ENCODE measurements around the gene COTL1.
"Not testable (repeated sequence)": the region's sequence is repeated elsewhere in the genome, so short reads cannot be mapped to it uniquely, and the experiment has no call there.

The COTL1 gene

DNA sequence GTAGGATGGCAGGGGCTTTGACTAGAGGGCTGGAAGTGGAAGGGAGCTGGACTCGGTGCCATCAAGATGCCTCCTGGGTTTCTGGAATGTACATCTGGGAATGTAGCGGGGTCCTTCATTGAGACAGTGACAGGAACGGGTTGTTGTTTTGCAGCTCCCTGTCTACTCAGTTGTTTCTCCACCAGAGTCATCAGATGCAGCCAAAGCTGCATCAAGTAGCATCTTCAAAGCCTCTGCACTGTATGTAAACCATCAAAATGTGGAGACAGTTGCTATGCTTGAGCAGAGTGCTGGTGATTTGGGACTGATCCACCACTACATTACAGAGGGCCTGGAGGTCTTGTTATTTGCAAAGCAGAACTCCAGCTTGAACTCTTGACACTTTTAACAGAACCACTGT lies 88.3 kb downstream of the COTL1 start:
- Histone ChIP-seq H3K9me3 (ENCODE audit: control insufficient read depth in 5 of 5, low read length in 5 of 5) (peaks cover 0 to 9% (median 7%) of the 10 kb centered on the region in 5 donors), H3K4me1 (ENCODE audit: control insufficient read depth in 5 of 5, insufficient read depth in 5 of 5, low read length in 5 of 5) (peaks cover 10 to 49% (median 39%) of the 10 kb centered on the region in 5 donors), H3K27me3 (ENCODE audit: control insufficient read depth in 5 of 5, insufficient read depth in 4 of 5, low read length in 5 of 5) (peaks cover 0 to 3% (median 0%) of the 10 kb centered on the region in 5 donors), H3K36me3 (ENCODE audit: control insufficient read depth in 5 of 5, insufficient read depth in 5 of 5, low read length in 5 of 5) (no peaks in the 10 kb centered on the region), H3K9ac (ENCODE audit: low read length in 5 of 5) (no peak overlapping the region), H3K4me3 (ENCODE audit: low read depth in 1 of 5, low read length in 5 of 5) (no peak overlapping the region), H3K27ac (ENCODE audit: low read depth, low read length) (no peak overlapping the region)

DNA sequence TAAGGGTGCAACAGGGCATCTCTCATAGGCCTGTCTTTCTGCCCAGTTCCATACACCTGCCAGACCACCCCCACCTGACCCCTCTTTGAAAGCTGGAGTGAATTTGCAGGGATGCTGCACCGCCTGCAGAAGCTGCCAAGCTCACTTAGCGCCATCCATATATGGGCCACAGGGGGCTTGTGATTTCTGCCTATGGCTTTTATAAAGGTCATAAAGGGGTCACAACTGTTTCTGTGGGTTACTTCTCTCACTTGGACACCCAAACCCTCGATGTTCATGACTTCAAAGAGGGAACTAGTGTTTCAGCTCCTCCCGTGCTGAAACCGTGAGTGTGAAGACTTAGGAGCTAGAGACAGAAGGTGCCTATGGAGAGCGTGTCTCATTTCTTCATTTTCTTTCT lies 89.6 kb downstream of the COTL1 start:
- Histone ChIP-seq H3K27me3 (ENCODE audit: control insufficient read depth in 5 of 5, insufficient read depth in 4 of 5, low read length in 5 of 5) (peaks cover 0 to 3% (median 0%) of the 10 kb centered on the region in 5 donors), H3K4me1 (ENCODE audit: control insufficient read depth in 5 of 5, insufficient read depth in 5 of 5, low read length in 5 of 5) (peaks cover 10 to 52% (median 39%) of the 10 kb centered on the region in 5 donors), H3K9me3 (ENCODE audit: control insufficient read depth in 5 of 5, low read length in 5 of 5) (peaks cover 0 to 9% (median 7%) of the 10 kb centered on the region in 5 donors), H3K4me3 (ENCODE audit: low read depth in 1 of 5, low read length in 5 of 5) (no peak overlapping the region), H3K9ac (ENCODE audit: low read length in 5 of 5) (no peak overlapping the region), H3K36me3 (ENCODE audit: control insufficient read depth in 5 of 5, insufficient read depth in 5 of 5, low read length in 5 of 5) (no peaks in the 10 kb centered on the region), H3K27ac (ENCODE audit: low read depth, low read length) (no peak overlapping the region)

- H3K9me3 ChIP-seq (ENCODE audit: control insufficient read depth in 5 of 5, low read length in 5 of 5) = peaks cover 0 to 11% (median 9%) of the 10 kb centered on the region in 5 donors
- H3K4me1 ChIP-seq (ENCODE audit: control insufficient read depth in 5 of 5, insufficient read depth in 5 of 5, low read length in 5 of 5) = peaks cover 10 to 46% (median 33%) of the 10 kb centered on the region in 5 donors
- no peaks in the 10 kb centered on the region for H3K36me3 ChIP-seq (ENCODE audit: control insufficient read depth in 5 of 5, insufficient read depth in 5 of 5, low read length in 5 of 5)
- peak overlapping the region; percentile 50 for H3K27ac ChIP-seq (ENCODE audit: low read depth, low read length)
- no peak overlapping the region for H3K9ac ChIP-seq (ENCODE audit: low read length in 5 of 5)
- H3K27me3 ChIP-seq (ENCODE audit: control insufficient read depth in 5 of 5, insufficient read depth in 4 of 5, low read length in 5 of 5) = peaks cover 0 to 4% (median 0%) of the 10 kb centered on the region in 5 donors
- no peak overlapping the region for H3K4me3 ChIP-seq (ENCODE audit: low read depth in 1 of 5, low read length in 5 of 5)
Measured at GRCh38 chr16:84527532-84528269, 90.2 kb downstream of the COTL1 start.

DNA sequence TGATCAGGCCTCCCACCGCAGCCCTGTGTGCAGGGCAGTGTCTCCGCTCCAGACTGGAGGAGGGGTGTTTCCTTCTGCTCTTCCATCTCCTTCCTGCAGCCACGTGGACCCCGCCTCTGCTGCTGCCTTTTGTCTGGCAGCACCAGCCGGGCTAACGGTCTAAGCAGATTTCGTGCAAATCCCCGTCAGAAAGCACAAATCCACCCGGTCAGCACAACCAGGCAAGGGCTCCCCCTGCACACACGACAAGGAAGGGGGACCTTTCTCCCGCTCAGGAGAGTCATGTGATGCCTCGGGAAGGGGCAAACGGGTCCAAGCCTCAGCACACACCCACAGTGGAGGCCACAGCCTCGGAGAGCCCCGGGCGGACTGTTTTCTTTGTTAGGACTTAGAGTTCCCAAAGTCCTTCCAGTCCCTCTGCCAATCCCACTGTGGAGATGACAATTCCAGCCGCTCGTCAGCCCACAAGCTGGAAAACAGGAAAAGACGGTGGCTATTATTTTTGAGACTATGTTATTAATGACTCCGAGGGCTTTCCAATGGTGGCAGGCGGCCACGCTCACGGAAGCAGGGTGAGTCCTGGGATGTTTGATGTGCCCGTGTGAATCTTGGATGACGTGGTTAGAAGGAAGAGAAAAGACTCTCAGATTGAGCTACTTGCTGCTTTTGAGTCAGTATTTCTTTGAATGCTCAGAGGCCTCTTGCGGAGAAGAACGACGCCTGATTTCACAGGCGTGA lies 90.9 kb downstream of the COTL1 start:
- Histone ChIP-seq H3K9me3 (ENCODE audit: control insufficient read depth in 5 of 5, low read length in 5 of 5) (peaks cover 0 to 12% (median 10%) of the 10 kb centered on the region in 5 donors), H3K4me3 (ENCODE audit: low read depth in 1 of 5, low read length in 5 of 5) (peak overlapping the region; percentile 6 to 45 (median 25)), H3K9ac (ENCODE audit: low read length in 5 of 5) (peak overlapping the region in 3 of 5 donors; percentile 53 to 56 (median 55)), H3K4me1 (ENCODE audit: control insufficient read depth in 5 of 5, insufficient read depth in 5 of 5, low read length in 5 of 5) (peaks cover 8 to 38% (median 26%) of the 10 kb centered on the region in 5 donors), H3K36me3 (ENCODE audit: control insufficient read depth in 5 of 5, insufficient read depth in 5 of 5, low read length in 5 of 5) (no peaks in the 10 kb centered on the region), H3K27ac (ENCODE audit: low read depth, low read length) (peak overlapping the region; percentile 49), H3K27me3 (ENCODE audit: control insufficient read depth in 5 of 5, insufficient read depth in 4 of 5, low read length in 5 of 5) (peaks cover 0 to 6% (median 0%) of the 10 kb centered on the region in 5 donors)

- not testable (repeated sequence) for H3K9ac ChIP-seq (ENCODE audit: low read length in 5 of 5); H3K36me3 ChIP-seq (ENCODE audit: control insufficient read depth in 5 of 5, insufficient read depth in 5 of 5, low read length in 5 of 5); H3K4me3 ChIP-seq (ENCODE audit: low read depth in 1 of 5, low read length in 5 of 5); H3K27ac ChIP-seq (ENCODE audit: low read depth, low read length)
- peaks cover 0 to 11% (median 0%) of the 10 kb centered on the region in 5 donors for H3K27me3 ChIP-seq (ENCODE audit: control insufficient read depth in 5 of 5, insufficient read depth in 4 of 5, low read length in 5 of 5)
- peaks cover 0 to 11% (median 9%) of the 10 kb centered on the region in 5 donors for H3K9me3 ChIP-seq (ENCODE audit: control insufficient read depth in 5 of 5, low read length in 5 of 5)
- H3K4me1 ChIP-seq (ENCODE audit: control insufficient read depth in 5 of 5, insufficient read depth in 5 of 5, low read length in 5 of 5) = peaks cover 3 to 38% (median 21%) of the 10 kb centered on the region in 5 donors
Measured at GRCh38 chr16:84524941-84525581, 92.8 kb downstream of the COTL1 start.

DNA sequence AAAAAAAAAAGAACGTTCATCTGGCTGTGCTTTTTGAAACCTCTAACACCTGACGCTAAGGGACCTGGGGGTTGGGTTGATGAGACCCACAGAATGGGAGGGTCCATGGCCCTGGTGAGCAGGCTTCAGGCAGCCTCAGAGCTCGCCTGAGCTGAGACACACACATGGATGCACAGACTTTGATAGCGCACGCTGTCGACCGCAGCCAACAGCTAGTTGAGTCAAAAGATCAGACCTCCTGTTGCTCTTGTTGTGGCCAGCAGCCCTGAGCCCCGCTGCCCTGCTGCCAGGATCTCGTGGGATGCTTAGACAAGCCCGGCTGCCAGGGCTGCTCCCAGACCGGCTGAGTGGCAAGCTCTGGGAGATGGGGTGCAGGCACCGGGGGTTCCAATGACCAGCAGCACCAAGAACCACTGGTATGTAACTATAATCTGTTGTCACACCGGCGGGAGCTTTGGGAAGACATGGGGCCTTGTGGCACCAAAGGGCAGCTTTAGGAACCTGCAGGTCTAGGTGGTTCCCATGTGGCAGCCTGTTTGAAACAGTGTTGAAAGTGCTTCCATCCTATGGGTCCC lies 93.4 kb downstream of the COTL1 start:
- Histone ChIP-seq H3K9me3 (ENCODE audit: control insufficient read depth in 5 of 5, low read length in 5 of 5) (peaks cover 0 to 5% (median 4%) of the 10 kb centered on the region in 5 donors), H3K9ac (ENCODE audit: low read length in 5 of 5) (no peak overlapping the region)

DNA sequence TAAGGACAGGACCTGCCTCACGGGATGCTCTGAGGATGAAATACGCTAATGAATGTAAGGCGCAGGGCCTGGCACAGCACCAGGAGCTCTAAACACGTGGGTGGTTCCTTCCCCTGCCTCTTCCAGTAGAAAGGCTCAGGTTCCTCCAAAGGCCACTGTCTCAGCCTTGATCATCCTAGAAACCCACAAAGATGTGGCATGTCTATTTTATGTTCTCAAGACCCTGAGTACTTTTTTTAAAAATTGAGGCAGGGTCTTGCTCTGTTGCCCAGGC lies 96.4 kb downstream of the COTL1 start:
- Histone ChIP-seq H3K36me3 (ENCODE audit: control insufficient read depth in 5 of 5, insufficient read depth in 5 of 5, low read length in 5 of 5) (no peaks in the 10 kb centered on the region), H3K27me3 (ENCODE audit: control insufficient read depth in 5 of 5, insufficient read depth in 4 of 5, low read length in 5 of 5) (peaks cover 0 to 11% (median 0%) of the 10 kb centered on the region in 5 donors), H3K9ac (ENCODE audit: low read length in 5 of 5) (no peak overlapping the region), H3K27ac (ENCODE audit: low read depth, low read length) (no peak overlapping the region), H3K9me3 (ENCODE audit: control insufficient read depth in 5 of 5, low read length in 5 of 5) (peaks cover 0 to 4% (median 3%) of the 10 kb centered on the region in 5 donors), H3K4me1 (ENCODE audit: control insufficient read depth in 5 of 5, insufficient read depth in 5 of 5, low read length in 5 of 5) (peaks cover 0 to 17% (median 2%) of the 10 kb centered on the region in 5 donors), H3K4me3 (ENCODE audit: low read depth in 1 of 5, low read length in 5 of 5) (no peak overlapping the region)

More for the DNA sequence above, 93.4 kb downstream of the COTL1 start:
- H3K27me3 ChIP-seq (ENCODE audit: control insufficient read depth in 5 of 5, insufficient read depth in 4 of 5, low read length in 5 of 5) = peaks cover 0 to 14% (median 0%) of the 10 kb centered on the region in 5 donors
- no peak overlapping the region for H3K4me3 ChIP-seq (ENCODE audit: low read depth in 1 of 5, low read length in 5 of 5)
- no peaks in the 10 kb centered on the region for H3K36me3 ChIP-seq (ENCODE audit: control insufficient read depth in 5 of 5, insufficient read depth in 5 of 5, low read length in 5 of 5)
- peaks cover 3 to 37% (median 21%) of the 10 kb centered on the region in 5 donors for H3K4me1 ChIP-seq (ENCODE audit: control insufficient read depth in 5 of 5, insufficient read depth in 5 of 5, low read length in 5 of 5)
- H3K27ac ChIP-seq (ENCODE audit: low read depth, low read length) = no peak overlapping the region

- peaks cover 0 to 4% (median 3%) of the 10 kb centered on the region in 5 donors for H3K9me3 ChIP-seq (ENCODE audit: control insufficient read depth in 5 of 5, low read length in 5 of 5)
- H3K4me1 ChIP-seq (ENCODE audit: control insufficient read depth in 5 of 5, insufficient read depth in 5 of 5, low read length in 5 of 5) = peaks cover 0 to 15% (median 0%) of the 10 kb centered on the region in 5 donors
- no peaks in the 10 kb centered on the region for H3K36me3 ChIP-seq (ENCODE audit: control insufficient read depth in 5 of 5, insufficient read depth in 5 of 5, low read length in 5 of 5)
- no peak overlapping the region for H3K9ac ChIP-seq (ENCODE audit: low read length in 5 of 5)
- peaks cover 0 to 11% (median 0%) of the 10 kb centered on the region in 5 donors for H3K27me3 ChIP-seq (ENCODE audit: control insufficient read depth in 5 of 5, insufficient read depth in 4 of 5, low read length in 5 of 5)
- no peak overlapping the region for H3K4me3 ChIP-seq (ENCODE audit: low read depth in 1 of 5, low read length in 5 of 5)
- no peak overlapping the region for H3K27ac ChIP-seq (ENCODE audit: low read depth, low read length)
Measured at GRCh38 chr16:84520725-84521496, 97.0 kb downstream of the COTL1 start.

DNA sequence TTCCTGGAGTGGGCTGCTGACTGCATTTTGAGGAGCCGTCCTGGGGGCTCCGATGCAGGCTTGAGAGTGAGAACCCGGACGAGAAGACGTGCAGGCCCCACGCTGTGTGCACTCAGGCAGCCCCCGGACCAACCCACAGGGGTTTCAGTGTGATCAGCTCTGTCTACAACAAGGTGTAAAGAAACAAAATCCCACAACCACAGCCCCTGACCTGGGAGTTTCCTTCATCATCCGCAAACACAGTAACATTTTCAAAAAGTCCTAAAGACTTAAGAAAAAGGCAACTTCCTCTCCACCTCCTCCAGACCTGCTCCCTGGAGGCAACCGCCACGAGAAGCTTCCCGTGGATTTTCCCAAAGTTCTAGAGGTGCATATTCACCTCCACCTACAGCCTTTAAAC lies 98.0 kb downstream of the COTL1 start:
- peaks cover 0 to 11% (median 0%) of the 10 kb centered on the region in 5 donors for H3K27me3 ChIP-seq (ENCODE audit: control insufficient read depth in 5 of 5, insufficient read depth in 4 of 5, low read length in 5 of 5)
- H3K27ac ChIP-seq (ENCODE audit: low read depth, low read length) = no peak overlapping the region
- H3K9me3 ChIP-seq (ENCODE audit: control insufficient read depth in 5 of 5, low read length in 5 of 5) = peaks cover 0 to 4% (median 3%) of the 10 kb centered on the region in 5 donors
- H3K9ac ChIP-seq (ENCODE audit: low read length in 5 of 5) = no peak overlapping the region
- H3K36me3 ChIP-seq (ENCODE audit: control insufficient read depth in 5 of 5, insufficient read depth in 5 of 5, low read length in 5 of 5) = no peaks in the 10 kb centered on the region
- H3K4me1 ChIP-seq (ENCODE audit: control insufficient read depth in 5 of 5, insufficient read depth in 5 of 5, low read length in 5 of 5) = peaks cover 0 to 15% (median 0%) of the 10 kb centered on the region in 5 donors
- H3K4me3 ChIP-seq (ENCODE audit: low read depth in 1 of 5, low read length in 5 of 5) = no peak overlapping the region
